ENCODE data around the gene PLA2G15.

GRCh38 chr16:68298312-68298711 is 53.1 kb downstream of the PLA2G15 start:
- TF ChIP-seq ZNF274 (IDR thresholded peaks at IDR 0.05; ENCODE audit: low read length) (no peak), ZNF274 (tag by site-specific recombination; IDR thresholded peaks at IDR 0.05; ENCODE audit: borderline replicate concordance) (no peak), PRDM10 (tag by site-specific recombination; IDR thresholded peaks at IDR 0.05) (no peak), KLF16 (tag by site-specific recombination; IDR thresholded peaks at IDR 0.05) (no peak), CTCF (tag by site-specific recombination; IDR thresholded peaks at IDR 0.05) (no peak), IKZF3 (tag by site-specific recombination; IDR thresholded peaks at IDR 0.05) (no peak), ZNF768 (tag by site-specific recombination; IDR thresholded peaks at IDR 0.05) (no peak), ZNF157 (tag by site-specific recombination; IDR thresholded peaks at IDR 0.05) (no peak)

All from HEK293 (cell line).